ENCODE data around the gene SURF4.
"Not testable (repeated sequence)": the region's sequence is repeated elsewhere in the genome, so short reads cannot be mapped to it uniquely, and the experiment has no call there.

DNA sequence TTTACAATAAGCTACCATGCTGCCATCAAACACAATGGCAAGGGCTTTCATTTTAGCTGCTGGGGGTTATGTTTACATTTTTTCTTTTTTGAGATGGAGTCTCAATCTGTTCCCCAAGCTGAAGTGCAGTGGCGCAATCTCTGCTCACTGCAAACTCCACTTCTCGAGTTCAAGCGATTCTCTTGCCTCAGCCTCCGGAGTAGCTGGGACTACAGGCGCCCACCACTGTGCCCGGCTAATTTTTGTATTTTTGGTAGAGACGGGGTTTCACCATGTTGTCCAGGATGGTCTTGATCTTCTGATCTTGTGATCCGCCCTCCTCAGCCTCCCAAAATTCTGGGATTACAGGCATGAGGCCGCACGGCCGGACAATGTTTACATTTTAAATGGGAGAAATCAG, 41.0 kb downstream of the SURF4 start:
- TF ChIP-seq, protein P1, sequence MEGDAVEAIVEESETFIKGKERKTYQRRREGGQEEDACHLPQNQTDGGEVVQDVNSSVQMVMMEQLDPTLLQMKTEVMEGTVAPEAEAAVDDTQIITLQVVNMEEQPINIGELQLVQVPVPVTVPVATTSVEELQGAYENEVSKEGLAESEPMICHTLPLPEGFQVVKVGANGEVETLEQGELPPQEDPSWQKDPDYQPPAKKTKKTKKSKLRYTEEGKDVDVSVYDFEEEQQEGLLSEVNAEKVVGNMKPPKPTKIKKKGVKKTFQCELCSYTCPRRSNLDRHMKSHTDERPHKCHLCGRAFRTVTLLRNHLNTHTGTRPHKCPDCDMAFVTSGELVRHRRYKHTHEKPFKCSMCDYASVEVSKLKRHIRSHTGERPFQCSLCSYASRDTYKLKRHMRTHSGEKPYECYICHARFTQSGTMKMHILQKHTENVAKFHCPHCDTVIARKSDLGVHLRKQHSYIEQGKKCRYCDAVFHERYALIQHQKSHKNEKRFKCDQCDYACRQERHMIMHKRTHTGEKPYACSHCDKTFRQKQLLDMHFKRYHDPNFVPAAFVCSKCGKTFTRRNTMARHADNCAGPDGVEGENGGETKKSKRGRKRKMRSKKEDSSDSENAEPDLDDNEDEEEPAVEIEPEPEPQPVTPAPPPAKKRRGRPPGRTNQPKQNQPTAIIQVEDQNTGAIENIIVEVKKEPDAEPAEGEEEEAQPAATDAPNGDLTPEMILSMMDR (IDR thresholded peaks at IDR 0.05) = not testable (repeated sequence)
- not testable (repeated sequence) for TF ChIP-seq POLR2A (IDR thresholded peaks at IDR 0.05); POLR2AphosphoS5 (IDR thresholded peaks at IDR 0.05); EP300 (IDR thresholded peaks at IDR 0.05; ENCODE audit: low read depth)

Data from transverse colon (tissue), 4 donors.